ENCODE data around the gene KDM8.
"Not testable (repeated sequence)": the region's sequence is repeated elsewhere in the genome, so short reads cannot be mapped to it uniquely, and the experiment has no call there.

Gene KDM8

GRCh38 chr16:27245276-27246172, 42.2 kb downstream of the KDM8 start:
- H3K27ac ChIP-seq = no peak overlapping the region
- no peak for TF ChIP-seq CTCF (conservative IDR thresholded peaks at IDR 0.05)

DNA sequence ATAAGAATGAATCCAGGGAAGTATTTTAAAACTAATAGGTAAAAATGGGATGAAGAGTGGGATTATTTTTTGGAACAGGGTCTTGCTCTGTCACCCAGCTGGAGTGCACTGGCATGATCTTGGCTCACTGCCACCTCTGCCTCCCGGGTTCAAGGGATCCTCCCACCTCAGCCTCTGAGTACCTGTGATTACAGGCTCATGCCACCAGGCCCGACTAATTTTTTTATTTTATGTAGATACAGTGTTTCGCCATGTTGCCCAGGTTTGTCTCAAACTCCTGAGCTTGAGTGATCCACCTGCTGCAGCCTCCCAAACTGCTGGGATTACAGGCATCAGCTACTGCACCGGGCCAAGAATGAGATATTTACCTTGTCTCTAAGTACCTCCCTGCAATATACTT, 43.1 kb downstream of the KDM8 start:
- H3K27ac ChIP-seq = no peak overlapping the region
- TF ChIP-seq CTCF (conservative IDR thresholded peaks at IDR 0.05) (no peak), ZFX (IDR thresholded peaks at IDR 0.05) (no peak)

GRCh38 chr16:27247076-27247475, 43.8 kb downstream of the KDM8 start:
- H3K27ac ChIP-seq = not testable (repeated sequence)

DNA sequence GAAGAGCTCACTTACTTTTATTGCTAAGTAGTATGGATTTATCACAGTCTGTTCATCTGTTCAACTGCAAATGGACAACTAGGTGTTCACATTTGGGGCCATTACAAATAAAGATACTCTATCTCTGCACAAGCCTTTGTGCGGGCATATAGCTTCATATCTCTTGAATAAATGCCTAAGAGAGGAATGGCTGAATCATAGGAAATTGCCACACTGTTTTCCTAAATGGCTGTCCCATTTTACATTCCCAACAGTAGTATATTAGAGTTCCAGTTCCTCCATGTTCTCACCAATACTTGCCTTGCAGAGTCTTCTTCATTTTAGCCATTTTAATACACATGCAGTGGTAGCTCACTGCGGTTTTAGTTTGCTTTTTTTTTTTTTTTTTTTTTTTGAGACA, 44.7 kb downstream of the KDM8 start:
- H3K27ac ChIP-seq = no peak overlapping the region
- no peak for TF ChIP-seq ZFX (IDR thresholded peaks at IDR 0.05)
- TF ChIP-seq CTCF (conservative IDR thresholded peaks at IDR 0.05) = no peak

GRCh38 chr16:27248886-27249285, 45.6 kb downstream of the KDM8 start:
- not testable (repeated sequence) for H3K27ac ChIP-seq

- TF ChIP-seq CTCF (conservative IDR thresholded peaks at IDR 0.05) (no peak), ZFX (IDR thresholded peaks at IDR 0.05) (no peak)
- no peak overlapping the region for H3K27ac ChIP-seq
Measured at GRCh38 chr16:27251541-27252205, 48.3 kb downstream of the KDM8 start.

DNA sequence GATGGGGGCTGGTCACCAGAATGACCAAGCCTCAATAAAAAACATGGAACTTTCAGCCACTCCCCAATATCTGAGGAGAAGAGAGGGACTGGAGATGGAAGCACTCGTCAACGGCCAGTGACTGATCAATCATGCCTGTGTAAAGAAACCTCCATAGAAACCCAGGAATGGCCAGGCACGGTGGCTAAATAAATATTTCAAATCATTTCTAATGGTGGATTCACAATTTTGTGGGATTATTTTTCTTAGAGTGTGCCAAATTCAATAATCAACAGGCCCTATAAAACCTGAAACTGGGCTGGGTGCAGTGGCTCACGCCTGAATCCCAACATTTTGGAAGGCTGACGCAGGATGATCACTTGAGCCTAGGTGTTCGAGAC, 48.9 kb downstream of the KDM8 start:
- no peak overlapping the region for H3K27ac ChIP-seq
- no peak for TF ChIP-seq ZFX (IDR thresholded peaks at IDR 0.05)
- no peak for TF ChIP-seq CTCF (conservative IDR thresholded peaks at IDR 0.05)

DNA sequence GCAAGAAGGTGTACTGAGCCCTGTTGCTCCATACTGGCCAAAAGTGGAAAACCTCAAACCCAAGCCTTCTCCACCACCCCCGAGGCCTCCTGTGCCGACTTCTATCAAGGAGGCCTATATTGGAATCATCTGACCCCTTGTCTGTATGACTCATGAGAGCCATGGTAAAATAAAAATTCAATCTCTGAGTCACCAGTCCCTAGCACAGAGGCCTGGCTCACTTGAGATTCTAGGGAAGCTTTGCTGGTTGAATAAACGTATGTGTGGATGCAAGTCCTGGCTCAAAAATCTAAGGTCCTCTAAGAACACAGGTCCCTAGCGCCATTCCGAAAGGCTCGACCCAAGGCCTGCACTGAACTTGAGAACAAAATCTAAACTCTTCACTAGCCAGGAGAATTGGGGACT, 50.2 kb downstream of the KDM8 start:
- TF ChIP-seq ZFX (IDR thresholded peaks at IDR 0.05) = no peak
- H3K27ac ChIP-seq = no peak overlapping the region

DNA sequence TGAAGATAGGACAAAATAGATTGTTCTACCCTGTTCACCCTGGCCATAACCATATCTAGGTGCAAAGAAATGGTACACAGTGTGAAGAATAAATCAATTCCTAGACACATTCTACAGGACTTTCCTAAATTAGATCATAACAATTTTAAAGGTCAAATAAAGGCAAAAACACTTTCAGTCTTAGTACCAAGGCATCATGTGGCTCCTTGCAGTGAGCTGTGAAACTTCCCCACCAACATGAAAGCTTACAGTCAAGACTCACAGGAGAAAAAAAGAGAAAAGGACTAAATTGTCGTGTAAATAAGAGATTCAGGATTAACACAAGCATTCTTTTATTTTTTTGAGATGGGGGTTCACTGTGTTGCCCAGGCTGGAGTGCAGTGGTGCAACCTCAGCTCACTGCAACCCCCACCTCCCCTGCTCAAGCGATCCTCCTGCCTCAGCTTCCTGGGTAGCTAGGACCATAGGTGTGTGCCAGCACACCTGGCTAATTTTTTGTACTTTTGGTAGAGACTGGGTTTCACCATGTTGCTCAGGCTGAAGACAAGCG, 51.0 kb downstream of the KDM8 start:
- TF ChIP-seq ZFX (IDR thresholded peaks at IDR 0.05) = no peak
- TF ChIP-seq CTCF (conservative IDR thresholded peaks at IDR 0.05) = no peak
- H3K27ac ChIP-seq = no peak overlapping the region
